Retinal pigment epithelial cell (primary cell): Measurements from ENCODE around the gene C1orf210.

ENCODE experiments used
- DNase-seq: peaks from one replicate; pipeline ENCODE4 v3.0.0-alpha.2; 2010; ENCODE audit warnings: low read depth
- H3K4me3 ChIP-seq: 2 replicates; pipeline ENCODE4 v1.5.1; 2011; ENCODE audit warnings: mild to moderate bottlenecking, low read length, control low read depth, moderate library complexity
- CTCF ChIP-seq: conservative IDR thresholded peaks from 2 replicates; pipeline ENCODE4 v1.5.1; 2011; ENCODE audit warnings: low read depth, low read length, control low read depth, inconsistent platforms

C1orf210 gene

GRCh38 chr1:43235451-43236121, 49.8 kb downstream of the C1orf210 start:
- TF ChIP-seq CTCF: no peak

GRCh38 chr1:43235040-43235439, 50.3 kb downstream of the C1orf210 start:
- no peak overlapping the region for H3K4me3 ChIP-seq
- no peak for DNase-seq
- TF ChIP-seq CTCF: no peak

More at GRCh38 chr1:43235451-43236121, 49.8 kb downstream of the C1orf210 start:
- no peak for DNase-seq
- no peak overlapping the region for H3K4me3 ChIP-seq

GRCh38 chr1:43234267-43234666, 51.1 kb downstream of the C1orf210 start:
- no peak overlapping the region for H3K4me3 ChIP-seq
- no peak for DNase-seq
- TF ChIP-seq CTCF: no peak

GRCh38 chr1:43233631-43234030, 51.8 kb downstream of the C1orf210 start:
- no peak for TF ChIP-seq CTCF
- H3K4me3 ChIP-seq: no peak overlapping the region
- no peak for DNase-seq

GRCh38 chr1:43232482-43232881, 52.9 kb downstream of the C1orf210 start:
- no peak for TF ChIP-seq CTCF
- DNase-seq: no peak
- H3K4me3 ChIP-seq: no peak overlapping the region

- H3K4me3 ChIP-seq: no peak overlapping the region
- TF ChIP-seq CTCF: no peak
- peak; percentile 56 for DNase-seq
These were observed 53.3 kb downstream of the C1orf210 start for GRCh38 chr1:43232074-43232473.
